ENCODE data around the gene TMEFF2.

GRCh38 chr2:191926671-191927070 lies 268.1 kb downstream of the TMEFF2 start:
- TF ChIP-seq CHD2 (IDR thresholded peaks at IDR 0.05; ENCODE audit: low read length, partially characterized antibody): no peak
- no peak for TF ChIP-seq CTCF (IDR thresholded peaks at IDR 0.05)
- no peak for TF ChIP-seq FOSL2 (IDR thresholded peaks at IDR 0.05; ENCODE audit: borderline replicate concordance, low read depth)
- no peak for TF ChIP-seq REST (IDR thresholded peaks at IDR 0.05; ENCODE audit: low read depth, low read length)
- no peak for TF ChIP-seq SMC3 (IDR thresholded peaks at IDR 0.05; ENCODE audit: low read depth, low read length)
- TF ChIP-seq TCF12 (IDR thresholded peaks at IDR 0.05): no peak
- no peak for TF ChIP-seq RCOR1 (IDR thresholded peaks at IDR 0.05; ENCODE audit: low read length)
- no peak for TF ChIP-seq EZH2phosphoT487 (IDR thresholded peaks at IDR 0.05; ENCODE audit: borderline replicate concordance, low read depth)
- no peak for TF ChIP-seq NFIC (IDR thresholded peaks at IDR 0.05; ENCODE audit: borderline replicate concordance)
